GM18868 (cell line): ENCODE measurements around the gene RAD17.
"Not testable (repeated sequence)": the region's sequence is repeated elsewhere in the genome, so short reads cannot be mapped to it uniquely, and the experiment has no call there.

Source experiments
- ATAC-seq: cut with Tn5 transposase; IDR thresholded peaks from one replicate; pipeline ENCODE4 v1.9.1; 2021; ENCODE audit warnings: mild to moderate bottlenecking, moderate library complexity; ENCODE audit not compliant: unreplicated experiment

The RAD17 gene

DNA sequence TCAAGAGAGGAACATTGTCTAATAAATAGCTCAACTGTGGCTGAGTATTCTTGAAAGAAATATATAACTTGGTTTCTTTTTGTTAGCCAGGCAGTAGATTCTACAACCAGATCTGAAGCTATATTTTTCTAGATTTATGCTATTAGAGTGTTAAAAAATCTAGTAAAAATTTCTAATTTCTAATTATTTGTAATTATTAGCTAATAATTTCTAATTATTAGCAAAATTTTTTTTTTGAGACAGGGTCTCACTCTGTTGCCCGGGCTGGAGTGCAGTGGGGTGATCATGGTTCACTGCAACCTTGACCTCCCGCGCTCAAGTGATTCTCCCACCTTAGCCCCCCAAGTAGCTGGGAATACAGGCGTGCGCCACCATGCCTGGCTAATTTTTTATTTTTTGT lies 2.8 kb downstream of the RAD17 start:
- ATAC-seq: no peak

- ATAC-seq: peak; percentile 79
Observed at GRCh38 chr5:69374911-69375446, 5.4 kb downstream of the RAD17 start.

- ATAC-seq: no peak
Observed at GRCh38 chr5:69378376-69378775, 8.8 kb downstream of the RAD17 start.

DNA sequence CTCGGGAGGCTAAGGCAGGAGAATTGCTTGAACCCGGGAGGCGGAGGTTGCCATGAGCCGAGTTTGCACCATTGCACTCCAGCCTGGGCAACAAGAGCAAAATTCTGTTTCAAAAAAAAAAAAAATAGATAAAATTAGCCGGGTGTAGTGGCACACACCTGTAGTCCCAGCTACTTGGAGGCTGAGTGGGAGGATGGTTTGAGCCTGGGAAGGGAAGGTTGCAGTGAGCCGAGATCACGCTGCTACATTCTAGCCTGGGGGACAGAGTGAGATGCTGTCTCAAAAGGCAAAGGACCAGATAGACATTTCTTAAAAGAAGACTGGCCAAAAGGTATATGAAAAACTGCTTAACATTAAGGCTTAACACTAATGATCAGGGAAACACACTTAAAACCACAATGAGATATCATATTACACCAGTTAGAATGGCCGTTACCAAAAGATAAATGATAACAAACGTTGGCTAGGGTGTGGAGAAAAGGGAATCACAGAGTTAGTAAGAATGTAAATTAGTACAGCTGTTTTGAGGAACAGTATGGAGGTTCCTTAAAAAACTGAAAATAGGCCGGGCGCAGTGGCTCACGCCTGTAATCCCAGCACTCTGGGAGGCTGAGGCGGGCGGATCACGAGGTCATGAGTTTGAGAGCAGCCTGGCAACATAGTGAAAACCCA lies 35.2 kb downstream of the RAD17 start:
- ATAC-seq: no peak

- no peak for ATAC-seq
Observed at GRCh38 chr5:69414885-69415583, 45.4 kb downstream of the RAD17 start, which contains the start of gene MARVELD2. Gene MARVELD2, plus strand, starts transcription at chr5:69415116. Its CDS starts 4,270 bp downstream, at chr5:69419386.

DNA sequence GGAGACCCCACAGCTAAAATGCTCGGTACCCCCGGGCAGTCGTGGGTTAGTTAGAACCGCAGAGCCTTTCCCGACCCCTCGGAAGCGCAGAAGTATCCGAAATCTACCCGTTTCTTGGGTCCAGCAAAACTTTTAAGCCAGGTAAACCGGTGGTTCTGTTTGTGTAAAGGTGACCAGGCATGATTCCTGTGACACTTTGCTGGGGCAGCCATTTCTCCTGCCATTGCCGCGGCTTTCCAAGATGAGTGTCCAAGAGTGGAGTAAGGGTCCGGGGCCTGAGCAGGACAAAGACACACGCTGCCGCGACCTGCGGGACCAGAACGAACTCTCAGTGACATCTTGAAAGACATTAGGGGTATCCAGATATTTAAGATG lies 46.0 kb downstream of the RAD17 start:
- no peak for ATAC-seq

DNA sequence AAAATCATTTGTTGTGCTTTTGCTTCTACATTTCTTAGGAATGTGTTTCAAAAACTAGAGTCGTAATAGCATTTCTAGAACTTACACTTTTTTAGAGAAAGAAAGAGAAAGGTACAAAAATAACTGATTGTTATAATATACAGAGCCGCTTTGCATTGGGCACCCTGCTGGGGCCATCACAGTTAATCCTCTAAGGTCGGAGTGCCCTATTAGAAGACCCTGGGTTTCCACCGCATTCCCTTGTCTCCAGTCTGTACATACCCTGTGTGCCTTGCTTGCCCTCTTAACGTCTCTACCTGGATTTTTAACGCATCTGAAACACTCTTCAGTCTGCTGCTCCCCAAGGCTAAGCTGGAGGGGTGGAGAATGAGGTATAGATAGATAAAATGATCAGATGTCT lies 46.6 kb downstream of the RAD17 start:
- ATAC-seq: no peak

DNA sequence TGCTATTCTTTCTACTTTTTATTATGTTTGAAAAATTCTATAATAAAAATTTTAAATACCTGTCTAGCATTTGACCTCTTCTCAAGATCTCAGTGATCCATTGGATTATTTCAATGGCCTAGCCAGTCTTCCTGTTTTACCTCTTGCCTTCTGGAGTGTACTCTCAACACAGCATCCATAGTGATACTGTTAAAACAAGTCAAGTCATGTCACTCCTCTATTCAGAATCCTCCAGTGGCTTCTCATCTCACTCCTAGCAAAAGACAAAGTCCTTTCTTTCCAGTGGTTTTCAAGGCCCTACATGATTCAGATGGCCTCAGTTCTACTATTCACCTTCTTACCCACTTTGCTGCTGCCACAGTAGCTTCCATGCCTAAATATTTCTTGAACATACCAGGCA lies 47.1 kb downstream of the RAD17 start:
- ATAC-seq: no peak

- no peak for ATAC-seq
Observed at GRCh38 chr5:69418554-69418953, 48.9 kb downstream of the RAD17 start.

GRCh38 chr5:69431424-69432303 lies 62.0 kb downstream of the RAD17 start:
- no peak for ATAC-seq

GRCh38 chr5:69432412-69433206 lies 63.0 kb downstream of the RAD17 start:
- ATAC-seq: peak; percentile 78

DNA sequence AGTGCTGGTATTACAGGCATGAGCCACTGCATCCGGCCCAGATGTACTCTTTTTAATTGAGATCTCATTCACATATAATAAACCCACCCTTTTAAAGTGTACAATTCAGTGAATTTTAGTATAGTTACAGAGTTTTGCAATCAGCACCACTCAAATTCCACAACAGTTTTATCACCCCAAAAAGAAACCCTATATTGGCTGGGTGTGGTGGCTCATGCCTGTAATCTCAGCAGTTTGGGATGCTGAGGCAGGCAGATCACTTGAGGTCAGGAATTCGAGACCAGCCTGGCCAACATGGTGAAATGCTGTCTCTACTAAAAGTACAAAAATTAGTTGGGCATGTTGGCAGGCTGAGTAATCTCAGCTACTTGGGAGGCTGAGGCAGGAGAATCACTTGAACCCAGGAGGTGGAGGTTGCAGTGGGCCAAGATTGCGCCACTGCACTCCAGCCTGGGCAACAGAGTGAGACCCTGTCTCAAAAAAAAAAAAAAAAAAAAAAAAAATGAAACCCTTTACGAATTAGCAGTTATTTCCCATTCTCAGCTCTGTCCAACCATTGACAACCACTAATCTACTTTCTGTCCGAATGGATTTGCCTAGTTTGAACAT lies 65.8 kb downstream of the RAD17 start:
- not testable (repeated sequence) for ATAC-seq

- ATAC-seq: no peak
Observed at GRCh38 chr5:69444127-69444754, 74.6 kb downstream of the RAD17 start.

GRCh38 chr5:69449511-69449910 lies 79.9 kb downstream of the RAD17 start:
- no peak for ATAC-seq

GRCh38 chr5:69450116-69450515 lies 80.5 kb downstream of the RAD17 start:
- ATAC-seq: no peak

GRCh38 chr5:69450527-69450926 lies 80.9 kb downstream of the RAD17 start:
- not testable (repeated sequence) for ATAC-seq

DNA sequence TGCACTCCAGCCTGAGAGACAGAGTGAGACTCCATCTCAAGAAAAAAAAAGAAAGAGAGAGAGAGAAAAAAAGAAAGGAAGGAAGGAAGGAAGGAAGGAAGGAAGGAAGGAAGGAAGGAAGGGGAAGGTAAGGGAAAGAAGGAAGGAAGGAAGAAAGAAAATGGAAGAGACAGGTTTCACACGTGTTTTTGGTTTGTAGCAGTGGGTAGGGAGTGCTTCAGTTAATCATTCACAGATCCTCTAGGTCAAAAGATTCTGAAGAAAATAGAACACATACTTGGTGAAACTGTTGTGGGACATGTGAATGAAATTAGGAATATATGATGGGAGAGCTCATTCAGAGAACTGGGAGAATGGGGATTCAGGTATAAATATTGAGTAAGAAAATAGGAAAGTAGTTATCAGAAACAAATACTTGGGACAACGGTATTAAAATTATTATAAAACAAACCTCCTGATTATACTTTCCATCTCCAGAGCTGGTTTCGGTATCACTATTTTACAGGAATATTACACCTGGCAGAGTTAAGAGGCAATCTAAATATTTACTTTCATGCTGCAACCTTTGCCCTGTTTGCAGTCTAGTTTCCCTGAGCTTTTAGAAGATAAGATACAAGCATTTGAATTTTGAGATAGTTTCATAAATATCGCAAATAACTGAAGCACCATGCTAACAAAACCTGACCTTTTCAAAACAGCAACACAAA lies 82.5 kb downstream of the RAD17 start:
- no peak for ATAC-seq

GRCh38 chr5:69453487-69453886 lies 83.9 kb downstream of the RAD17 start:
- not testable (repeated sequence) for ATAC-seq
